A549 (cell line): Measurements from ENCODE around the gene MORN1.

Source experiments
- CEBPB ChIP-seq, 2 experiments: fragments of >200 bp in 1 of 2; sonication (Bioruptor Twin) in 1 of 2; formaldehyde crosslinking in 1 of 2; IDR thresholded peaks; 2 replicates each; pipeline ENCODE4 v1.6.1; 2012 to 2016
- CTCF ChIP-seq: fragments of >200 bp; sonication (Bioruptor Twin); formaldehyde crosslinking; IDR thresholded peaks from 3 replicates; pipeline ENCODE4 v1.5.1; 2016
- E2F6 ChIP-seq: IDR thresholded peaks from 2 replicates; pipeline ENCODE4 v1.6.1; 2012; ENCODE audit warnings: low read depth, borderline replicate concordance
- EP300 ChIP-seq, 2 experiments: fragments of >200 bp; sonication (Bioruptor Twin); formaldehyde crosslinking; IDR thresholded peaks; 2 replicates in 1 of 2; 3 replicates in 1 of 2; pipeline ENCODE4 v1.6.1; 2016 to 2017
- KDM1A ChIP-seq: fragments of 200-600 bp; sonication (generic); IDR thresholded peaks from 2 replicates; pipeline ENCODE4 v1.6.1; 2016; ENCODE audit warnings: low read depth, mild to moderate bottlenecking
- NPAS2 ChIP-seq: fragments of 250-450 bp; sonication (Bioruptor Pico); IDR thresholded peaks from 2 replicates; pipeline ENCODE4 v1.8.0; 2022; ENCODE audit warnings: mild to moderate bottlenecking, moderate library complexity, borderline replicate concordance
- POLR2A ChIP-seq: IDR thresholded peaks from 2 replicates; pipeline ENCODE4 v1.6.1; 2012; ENCODE audit warnings: mild to moderate bottlenecking, low read length
- REST ChIP-seq: fragments of 200-600 bp; sonication (generic); IDR thresholded peaks from 2 replicates; pipeline ENCODE4 v1.6.1; 2016; ENCODE audit warnings: antibody characterized with exemption, mild to moderate bottlenecking, moderate library complexity

- TF ChIP-seq E2F6 (no peak), KDM1A (no peak), POLR2A (no peak), NPAS2 (no peak), REST (no peak), CTCF (no peak), CEBPB (IDR thresholded peaks at IDR 0.05) (no peak), EP300 (IDR thresholded peaks at IDR 0.05) (no peak)
These were observed 21.0 kb upstream of the MORN1 start, which contains the start of gene PEX10 for GRCh38 chr1:2412395-2412772.
